Measurements from ENCODE around the gene CCL4. TPM values are rescaled to one million over a fixed set of nuclear protein-coding genes. Genes with fewer than 3 reads are reported as not detected.

CCL4 gene
- total and polyA plus RNA-seq, 4 donors = 1.7 to 4.6 (median 2.8) TPM

GRCh38 chr17:36135465-36135864 is 31.8 kb downstream of the CCL4 start:
- Histone ChIP-seq H3K27ac (ENCODE audit: low read depth in 1 of 2, low read length in 2 of 2) (no peak overlapping the region), H3K27me3 (ENCODE audit: control insufficient read depth in 4 of 4, insufficient read depth in 4 of 4, low read length in 3 of 4) (no peaks in the 10 kb centered on the region), H3K9me3 (ENCODE audit: control insufficient read depth in 4 of 4, low read length in 3 of 4) (no peaks in the 10 kb centered on the region), H3K9ac (ENCODE audit: low read depth in 1 of 2, low read length in 2 of 2) (no peak overlapping the region), H3K4me1 (ENCODE audit: control insufficient read depth in 4 of 4, insufficient read depth in 4 of 4, low read length in 3 of 4) (no peaks in the 10 kb centered on the region), H3K4me3 (ENCODE audit: low read depth in 1 of 3, low read length in 3 of 3) (no peak overlapping the region), H3K36me3 (ENCODE audit: control insufficient read depth in 4 of 4, insufficient read depth in 3 of 4, low read depth in 1 of 4, low read length in 3 of 4) (no peaks in the 10 kb centered on the region)
- 89% methylated on average over 4 of the region's 4 CpGs for WGBS
- DNase-seq (ENCODE audit: low spot score) = no peak
- TF ChIP-seq REST (IDR thresholded peaks at IDR 0.05) (no peak), RAD21 (IDR thresholded peaks at IDR 0.05) (no peak), YY1 (IDR thresholded peaks at IDR 0.05) (no peak), RXRA (IDR thresholded peaks at IDR 0.05) (no peak), FOXA1 (IDR thresholded peaks at IDR 0.05) (no peak), EGR1 (IDR thresholded peaks at IDR 0.05; ENCODE audit: low read depth in 2 of 2) (no peak), TAF1 (conservative IDR thresholded peaks at IDR 0.05) (no peak), JUND (IDR thresholded peaks at IDR 0.05) (no peak), MAX (IDR thresholded peaks at IDR 0.05) (no peak), HNF4G (IDR thresholded peaks at IDR 0.05) (no peak), SP1 (IDR thresholded peaks at IDR 0.05) (no peak), GABPA (IDR thresholded peaks at IDR 0.05 in 1 of 2, conservative IDR thresholded peaks at IDR 0.05 in 1 of 2) (no peak), NR2F2 (IDR thresholded peaks at IDR 0.05) (no peak), FOXA2 (IDR thresholded peaks at IDR 0.05) (no peak), CTCF (IDR thresholded peaks at IDR 0.05; ENCODE audit: low read depth, low read length, missing input control) (no peak), ZBTB33 (IDR thresholded peaks at IDR 0.05) (no peak)

- no peaks in the 10 kb centered on the region for H3K9me3 ChIP-seq (ENCODE audit: control insufficient read depth in 4 of 4, low read length in 3 of 4)
- H3K27ac ChIP-seq (ENCODE audit: low read depth in 1 of 2, low read length in 2 of 2) = no peak overlapping the region
- no peaks in the 10 kb centered on the region for H3K36me3 ChIP-seq (ENCODE audit: control insufficient read depth in 4 of 4, insufficient read depth in 3 of 4, low read depth in 1 of 4, low read length in 3 of 4)
- H3K4me3 ChIP-seq (ENCODE audit: low read depth in 1 of 3, low read length in 3 of 3) = no peak overlapping the region
- H3K27me3 ChIP-seq (ENCODE audit: control insufficient read depth in 4 of 4, insufficient read depth in 4 of 4, low read length in 3 of 4) = no peaks in the 10 kb centered on the region
- H3K9ac ChIP-seq (ENCODE audit: low read depth in 1 of 2, low read length in 2 of 2) = no peak overlapping the region
- H3K4me1 ChIP-seq (ENCODE audit: control insufficient read depth in 4 of 4, insufficient read depth in 4 of 4, low read length in 3 of 4) = no peaks in the 10 kb centered on the region
- DNase-seq (ENCODE audit: low spot score) = no peak
- 76% methylated on average over 1 of the region's 1 CpG for WGBS
- no peak for TF ChIP-seq SP1 (IDR thresholded peaks at IDR 0.05)
- no peak for TF ChIP-seq FOXA1 (IDR thresholded peaks at IDR 0.05)
- TF ChIP-seq HNF4G (IDR thresholded peaks at IDR 0.05) = no peak
- TF ChIP-seq ZBTB33 (IDR thresholded peaks at IDR 0.05) = no peak
- no peak for TF ChIP-seq REST (IDR thresholded peaks at IDR 0.05)
- no peak for TF ChIP-seq GABPA (IDR thresholded peaks at IDR 0.05 in 1 of 2, conservative IDR thresholded peaks at IDR 0.05 in 1 of 2)
- TF ChIP-seq JUND (IDR thresholded peaks at IDR 0.05) = no peak
- TF ChIP-seq EGR1 (IDR thresholded peaks at IDR 0.05; ENCODE audit: low read depth in 2 of 2) = no peak
- no peak for TF ChIP-seq HNF4A (conservative IDR thresholded peaks at IDR 0.05)
- no peak for TF ChIP-seq MAX (IDR thresholded peaks at IDR 0.05)
- TF ChIP-seq RAD21 (IDR thresholded peaks at IDR 0.05) = no peak
- TF ChIP-seq RXRA (IDR thresholded peaks at IDR 0.05) = no peak
- TF ChIP-seq FOXA2 (IDR thresholded peaks at IDR 0.05) = no peak
Measured at GRCh38 chr17:36136036-36136435, 32.4 kb downstream of the CCL4 start.
